Inferior parietal cortex (tissue), 1 donor: ENCODE data around the gene ALDH1A3.

Source experiments
- DNase-seq: peaks from one replicate; pipeline ENCODE4 v3.0.0-alpha.2; 2016; ENCODE audit errors: extremely low spot score

The ALDH1A3 gene

DNA sequence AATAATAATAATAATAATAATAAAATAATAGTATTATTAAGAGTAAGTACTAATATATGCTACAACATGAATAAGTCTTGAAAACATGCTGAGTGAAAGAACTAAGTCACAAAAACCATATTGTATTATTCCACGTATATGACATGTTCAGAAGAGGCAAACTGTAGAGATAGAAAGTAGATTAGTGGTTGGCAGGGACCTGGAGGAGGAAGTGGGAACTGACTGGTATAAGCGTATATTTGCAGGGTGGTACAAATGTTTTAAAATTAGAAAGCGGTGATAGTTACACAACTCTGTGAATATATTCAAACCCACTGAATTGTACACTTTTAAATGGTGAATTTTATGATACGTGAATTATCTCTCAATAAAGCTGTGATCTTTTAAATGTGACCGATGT is 72.3 kb downstream of the ALDH1A3 start:
- no peak for DNase-seq

DNA sequence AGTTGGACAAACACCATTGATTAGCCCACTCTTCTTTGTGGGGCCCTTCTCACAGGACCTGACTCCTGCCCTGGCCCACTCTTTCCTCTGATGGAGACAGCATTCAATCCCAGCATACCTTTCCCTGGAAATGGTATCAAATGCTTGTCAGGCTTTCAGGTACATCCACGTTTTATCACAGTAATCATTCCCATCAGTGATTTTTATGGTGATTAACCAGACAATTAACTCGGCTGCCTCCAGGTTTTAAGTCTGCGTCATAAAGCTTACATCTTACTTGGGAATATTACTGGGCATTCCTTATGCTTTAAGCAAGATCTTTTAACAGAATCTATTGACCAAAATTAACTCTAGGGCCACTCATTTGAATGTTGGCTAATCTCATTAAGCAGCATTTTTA is 72.9 kb downstream of the ALDH1A3 start:
- DNase-seq = no peak

DNA sequence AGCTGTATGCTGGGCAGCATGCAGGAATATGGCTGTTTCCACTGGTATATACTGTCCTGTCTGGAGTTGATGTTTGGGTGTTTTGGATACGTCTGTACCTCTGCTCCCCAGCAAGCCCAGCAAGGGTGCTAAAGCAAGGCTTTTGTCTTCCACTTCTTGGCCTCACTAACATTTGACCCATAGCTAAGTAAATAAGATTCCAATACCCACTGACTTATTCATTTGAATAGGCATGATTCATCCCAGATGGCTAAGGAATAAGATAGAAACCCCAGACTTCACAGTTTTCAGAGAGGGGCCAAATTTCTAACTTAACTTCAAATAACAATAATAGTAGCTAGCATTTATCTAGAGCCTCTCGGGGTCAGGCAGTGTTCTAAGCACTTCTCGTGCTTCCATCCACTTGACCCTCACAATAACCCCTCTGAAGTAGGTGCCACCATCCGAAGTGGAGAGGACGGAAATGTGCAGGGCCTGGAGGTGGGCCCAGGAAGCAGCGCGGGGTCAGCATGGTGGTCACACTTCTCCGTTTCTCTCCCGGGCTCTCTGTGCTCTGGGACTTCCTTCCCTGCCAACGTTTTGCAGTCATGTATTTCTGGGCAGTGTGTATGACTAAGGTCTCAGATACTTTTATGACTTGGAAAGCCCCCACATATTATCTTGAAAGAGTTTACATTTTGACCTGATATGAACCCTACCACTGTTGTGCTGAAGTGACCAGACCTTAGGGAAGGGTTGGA is 78.9 kb downstream of the ALDH1A3 start:
- no peak for DNase-seq

DNA sequence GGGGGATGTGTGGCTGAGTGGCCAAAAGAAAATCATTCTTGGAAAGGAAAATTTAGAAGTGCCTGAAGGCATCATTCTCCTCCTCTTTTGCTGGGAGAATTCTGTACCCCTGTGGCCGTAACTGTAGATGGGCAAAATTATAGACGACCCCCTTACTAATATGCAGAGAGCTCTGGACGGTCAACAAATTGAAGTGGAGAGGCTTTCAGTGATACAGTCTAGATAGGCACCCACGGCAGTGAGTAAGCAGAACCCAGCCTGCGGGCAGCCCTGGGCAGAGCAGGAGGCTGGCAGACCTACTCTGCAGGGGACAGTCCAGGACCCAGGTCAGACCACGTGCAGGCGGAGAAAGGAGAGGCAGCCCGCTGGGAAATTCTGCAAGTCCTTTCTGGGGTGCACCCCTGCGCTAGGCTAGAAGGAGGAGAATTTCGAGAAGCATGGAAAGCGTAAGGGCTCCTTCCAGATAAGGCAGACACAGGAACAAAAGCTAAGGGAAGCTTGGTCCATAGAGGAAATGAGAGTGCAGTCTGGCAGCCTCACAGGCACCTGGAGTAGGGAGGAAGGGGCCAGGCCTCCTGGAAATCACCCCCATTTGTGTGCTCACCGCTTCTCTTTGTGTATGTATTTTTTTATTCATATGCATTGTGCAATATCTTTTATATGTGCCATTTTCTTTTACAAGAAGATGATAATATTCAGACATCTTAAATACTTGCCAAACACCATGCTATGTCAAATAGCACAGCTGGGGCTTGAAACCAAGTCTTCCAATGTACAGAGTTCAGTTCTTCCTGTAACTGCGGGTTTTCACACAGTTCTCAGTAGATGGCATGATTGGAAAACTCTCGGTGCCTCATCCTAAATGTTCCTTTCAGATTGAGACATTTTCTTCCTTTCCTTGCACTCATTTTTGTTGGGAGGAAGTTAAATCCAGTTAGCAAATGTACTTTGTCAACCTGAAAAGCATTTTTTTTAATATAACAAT is 79.7 kb downstream of the ALDH1A3 start:
- no peak for DNase-seq
